HepG2 (cell line): ENCODE data around the gene BET1L. TPM values are rescaled to one million over a fixed set of nuclear protein-coding genes. Genes with fewer than 3 reads are reported as not detected.
A peak's percentile ranks its signal among the peaks of the same experiment; 100 is the strongest.

ENCODE experiments used
- CEBPB ChIP-seq: IDR thresholded peaks from 2 replicates; pipeline ENCODE4 v1.6.1; 2011; ENCODE audit warnings: low read depth, low read length, improper control_type of control experiment, borderline replicate concordance
- HNF4A ChIP-seq: sonication (generic); formaldehyde crosslinking; IDR thresholded peaks from 2 replicates; pipeline ENCODE4 v1.4.0; 2020; ENCODE audit warnings: missing genetic modification reagents
- JUN ChIP-seq: sonication (generic); formaldehyde crosslinking; IDR thresholded peaks from 2 replicates; pipeline ENCODE4 v1.4.0; 2020; ENCODE audit warnings: mild to moderate bottlenecking, missing genetic modification reagents
- KDM5B ChIP-seq: sonication (generic); formaldehyde crosslinking; IDR thresholded peaks from 2 replicates; pipeline ENCODE4 v1.4.0; 2020; ENCODE audit warnings: missing genetic modification reagents, mild to moderate bottlenecking, borderline replicate concordance
- NFAT5 ChIP-seq: sonication (generic); formaldehyde crosslinking; IDR thresholded peaks from 2 replicates; pipeline ENCODE4 v1.4.0; 2020; ENCODE audit warnings: missing genetic modification reagents
- RBM22 ChIP-seq: fragments of 200-400 bp; formaldehyde crosslinking; optimal IDR thresholded peaks from 2 replicates; pipeline ENCODE3; 2017; ENCODE audit warnings: mild to moderate bottlenecking, low read length, moderate library complexity
- RNF2 ChIP-seq: fragments of 450-650 bp; conservative IDR thresholded peaks from 2 replicates; pipeline ENCODE4 v1.6.1; 2016; ENCODE audit warnings: low read depth
- SIN3A ChIP-seq: IDR thresholded peaks from 2 replicates; pipeline ENCODE4 v1.6.1; 2011; ENCODE audit warnings: low read depth, mild to moderate bottlenecking, control low read depth, low read length, borderline replicate concordance
- SIN3B ChIP-seq: fragments of 150-350 bp; IDR thresholded peaks from 2 replicates; pipeline ENCODE4 v1.6.1; 2014; ENCODE audit warnings: low read length
- SRSF9 ChIP-seq: fragments of 200-400 bp; formaldehyde crosslinking; IDR thresholded peaks from 2 replicates; pipeline ENCODE4 v1.6.1; 2018; ENCODE audit warnings: borderline replicate concordance, mild to moderate bottlenecking, low read depth, low read length; ENCODE audit not compliant: insufficient read depth, poor library complexity, severe bottlenecking
- TBL1XR1 ChIP-seq: fragments of 150-350 bp; IDR thresholded peaks from 2 replicates; pipeline ENCODE4 v1.6.1; 2014; ENCODE audit warnings: borderline replicate concordance, low read length; ENCODE audit not compliant: partially characterized antibody
- TRIM22 ChIP-seq: fragments of 450-650 bp; IDR thresholded peaks from 2 replicates; pipeline ENCODE4 v1.6.1; 2017
- ZBTB7B ChIP-seq: sonication (generic); formaldehyde crosslinking; IDR thresholded peaks from 2 replicates; pipeline ENCODE4 v1.4.0; 2020; ENCODE audit warnings: missing genetic modification reagents
- ZBTB8A ChIP-seq: sonication (generic); formaldehyde crosslinking; IDR thresholded peaks from 2 replicates; pipeline ENCODE4 v1.4.0; 2020; ENCODE audit warnings: mild to moderate bottlenecking, low read depth, missing genetic modification reagents, borderline replicate concordance
- ZNF546 ChIP-seq: sonication (generic); formaldehyde crosslinking; conservative IDR thresholded peaks from 2 replicates; pipeline ENCODE4 v1.8.1; 2023; ENCODE audit warnings: mild to moderate bottlenecking, missing genetic modification reagents
- ZNF652 ChIP-seq: IDR thresholded peaks from 2 replicates; pipeline ENCODE4 v1.6.1; 2016; ENCODE audit warnings: low read depth, borderline replicate concordance
- ZNF792 ChIP-seq: IDR thresholded peaks from 2 replicates; pipeline ENCODE4 v1.6.1; 2016
- ZZZ3 ChIP-seq: sonication (generic); formaldehyde crosslinking; IDR thresholded peaks from 2 replicates; pipeline ENCODE4 v1.4.0; 2020; ENCODE audit warnings: missing genetic modification reagents, mild to moderate bottlenecking, borderline replicate concordance
- polyA plus RNA-seq, 8 experiments: library from polyadenylated mRNA; depleted of rRNA in 3 of 8; stranded (reverse) in 7 of 8; unstranded in 1 of 8; fragments of >200 nt; fragmentation: Illumina TruSeq in 4 of 8; extraction: Trizol in 4 of 8; gene quantifications; 2 replicates each; pipeline versions ENCODE4 v1.2.1 to v1.2.3, GENCODE V29; 2011 to 2016; ENCODE audit warnings: low read depth in 4 of 8, missing spikeins in 1 of 8, mixed read lengths in 1 of 8; ENCODE audit not compliant: insufficient read depth in 1 of 8
- total RNA-seq, 5 experiments: library from RNA; depleted of rRNA; stranded (reverse); fragments of >200 nt; fragmentation: Illumina TruSeq; extraction: Trizol; gene quantifications; 2 replicates each; pipeline ENCODE4 v1.2.3, GENCODE V29; 2016; ENCODE audit warnings: low read depth in 1 of 5
- TF ChIP-seq, protein P1 (sequence below): IDR thresholded peaks from 2 replicates; pipeline ENCODE4 v1.6.1; 2016; ENCODE audit warnings: missing genetic modification reagents, missing compliant biosample characterization
- TF ChIP-seq, protein P2 (sequence below): sonication (generic); formaldehyde crosslinking; IDR thresholded peaks from 2 replicates; pipeline ENCODE4 v1.4.0; 2020; ENCODE audit warnings: mild to moderate bottlenecking, missing genetic modification reagents
- TF ChIP-seq, protein P3 (sequence below): sonication (generic); formaldehyde crosslinking; IDR thresholded peaks from 2 replicates; pipeline ENCODE4 v1.5.1; 2020; ENCODE audit warnings: mild to moderate bottlenecking, missing genetic modification reagents, moderate library complexity

BET1L gene
- total and polyA plus RNA-seq, 2 of the 13 experiments (the other 11 are each of a cell fraction or from before 2014, with no cell fraction given) = 26.2 to 59.6 TPM

GRCh38 chr11:208181-208916 lies 1.1 kb upstream of the BET1L start (continued):
- TF ChIP-seq SIN3B (peak; percentile 53; the same call in 1 of the 2 replicates), CEBPB (no peak), TBL1XR1 (no peak), NFAT5 (CRISPR knock-in tag) (no peak), RNF2 (no peak), ZBTB8A (CRISPR knock-in tag) (no peak), RBM22 (peak; percentile 12), ZBTB7B (no peak), HNF4A (CRISPR knock-in tag) (no peak), ZNF792 (CRISPR knock-in tag) (no peak), SRSF9 (no peak), ZNF652 (CRISPR knock-in tag) (no peak), TRIM22 (no peak), SIN3A (peak; percentile 84), ZNF546 (CRISPR knock-in tag) (no peak), ZZZ3 (CRISPR knock-in tag) (0 out of 2 replicates have a peak, but pooled peaks have one; percentile 10), JUN (0 out of 2 replicates have a peak, but pooled peaks have one; percentile 36), KDM5B (CRISPR knock-in tag) (peak; percentile 18; the same call in 1 of the 2 replicates)
- TF ChIP-seq, protein P1, sequence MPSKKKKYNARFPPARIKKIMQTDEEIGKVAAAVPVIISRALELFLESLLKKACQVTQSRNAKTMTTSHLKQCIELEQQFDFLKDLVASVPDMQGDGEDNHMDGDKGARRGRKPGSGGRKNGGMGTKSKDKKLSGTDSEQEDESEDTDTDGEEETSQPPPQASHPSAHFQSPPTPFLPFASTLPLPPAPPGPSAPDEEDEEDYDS (CRISPR knock-in tag) = peak; percentile 38
- TF ChIP-seq, protein P2, sequence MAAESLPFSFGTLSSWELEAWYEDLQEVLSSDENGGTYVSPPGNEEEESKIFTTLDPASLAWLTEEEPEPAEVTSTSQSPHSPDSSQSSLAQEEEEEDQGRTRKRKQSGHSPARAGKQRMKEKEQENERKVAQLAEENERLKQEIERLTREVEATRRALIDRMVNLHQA = 0 out of 2 replicates have a peak, but pooled peaks have one; percentile 17
- TF ChIP-seq, protein P3, sequence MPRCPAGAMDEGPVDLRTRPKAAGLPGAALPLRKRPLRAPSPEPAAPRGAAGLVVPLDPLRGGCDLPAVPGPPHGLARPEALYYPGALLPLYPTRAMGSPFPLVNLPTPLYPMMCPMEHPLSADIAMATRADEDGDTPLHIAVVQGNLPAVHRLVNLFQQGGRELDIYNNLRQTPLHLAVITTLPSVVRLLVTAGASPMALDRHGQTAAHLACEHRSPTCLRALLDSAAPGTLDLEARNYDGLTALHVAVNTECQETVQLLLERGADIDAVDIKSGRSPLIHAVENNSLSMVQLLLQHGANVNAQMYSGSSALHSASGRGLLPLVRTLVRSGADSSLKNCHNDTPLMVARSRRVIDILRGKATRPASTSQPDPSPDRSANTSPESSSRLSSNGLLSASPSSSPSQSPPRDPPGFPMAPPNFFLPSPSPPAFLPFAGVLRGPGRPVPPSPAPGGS (CRISPR knock-in tag) = no peak
